ENCODE results near the gene MYO1G.

- no peak for TF ChIP-seq CTCF (IDR thresholded peaks at IDR 0.05)
- no peak for TF ChIP-seq MAX (CRISPR knock-in tag; IDR thresholded peaks at IDR 0.05)
- TF ChIP-seq CBFB (CRISPR knock-in tag; IDR thresholded peaks at IDR 0.05; ENCODE audit: low read depth): no peak
- TF ChIP-seq JUN (CRISPR knock-in tag; IDR thresholded peaks at IDR 0.05): no peak
- TF ChIP-seq NR1H2 (CRISPR knock-in tag; IDR thresholded peaks at IDR 0.05): no peak
- TF ChIP-seq ZNF232 (CRISPR knock-in tag; IDR thresholded peaks at IDR 0.05): no peak
Observed at GRCh38 chr7:45028138-45028919, 49.5 kb upstream of the MYO1G start.
